Measurements from ENCODE around the gene MRAS.

MRAS gene

DNA sequence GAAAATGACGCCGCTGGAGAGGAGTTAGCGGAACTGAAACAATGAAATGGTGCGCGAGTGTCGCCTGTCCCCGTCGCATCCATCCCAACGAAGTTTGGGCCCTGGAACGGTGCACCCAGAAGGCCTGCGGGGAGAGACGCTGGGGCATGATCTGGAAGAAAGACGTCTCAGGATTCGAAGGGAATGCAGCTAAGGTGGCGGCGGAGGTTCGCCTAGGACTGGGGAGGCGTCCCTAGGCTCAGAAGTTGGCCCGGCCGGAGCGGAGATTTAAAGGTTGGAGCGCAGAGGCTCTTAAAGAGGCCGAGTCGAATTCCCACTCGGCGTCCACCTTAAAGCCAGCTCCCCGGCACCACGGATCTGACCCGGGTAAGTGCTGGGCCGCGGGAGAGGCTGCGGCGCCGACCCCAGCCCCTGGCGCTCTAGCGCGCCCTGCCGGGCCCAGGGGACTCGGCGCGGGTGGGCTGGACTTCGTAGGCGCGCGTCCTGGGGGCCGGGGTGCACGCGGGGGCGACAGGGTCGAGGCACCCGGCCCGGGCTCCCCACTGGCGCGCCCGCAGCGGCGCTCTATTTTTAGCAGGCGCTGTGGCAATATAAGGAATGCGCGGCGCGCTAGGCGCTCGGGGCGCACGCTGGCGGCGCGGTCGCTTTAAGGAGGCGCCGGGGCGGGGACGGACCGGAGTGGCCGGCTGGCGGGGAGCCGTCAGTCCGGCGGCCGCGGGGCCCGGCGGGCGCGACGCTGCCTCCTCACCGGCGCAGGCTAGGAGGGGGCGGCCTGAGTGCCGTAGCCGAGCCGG is at the start of gene MRAS:
Gene MRAS (plus strand): TSS at position 620 of the 794 bp plus-strand sequence. CDS start 24,305 bp downstream, outside the sequence.
- ATAC-seq (ENCODE audit: low read depth) (peak; percentile 76), DNase-seq (ENCODE audit: low spot score) (no peak)
- Histone ChIP-seq H3K36me3 (ENCODE audit: low read depth) (no peaks in the 10 kb centered on the region), H3K4me3 (ENCODE audit: severe bottlenecking) (peak within 1 kb of the TSS; percentile 46), H3K4me1 (ENCODE audit: insufficient read depth, poor library complexity, severe bottlenecking) (no peaks in the 10 kb centered on the region), H3K9me3 (ENCODE audit: severe bottlenecking) (no peaks in the 10 kb centered on the region), H3K27me3 (ENCODE audit: insufficient read depth, poor library complexity, severe bottlenecking) (no peaks in the 10 kb centered on the region), H3K27ac (ENCODE audit: poor library complexity, severe bottlenecking) (no peak within 1 kb of the TSS)
- TF ChIP-seq, protein P1, sequence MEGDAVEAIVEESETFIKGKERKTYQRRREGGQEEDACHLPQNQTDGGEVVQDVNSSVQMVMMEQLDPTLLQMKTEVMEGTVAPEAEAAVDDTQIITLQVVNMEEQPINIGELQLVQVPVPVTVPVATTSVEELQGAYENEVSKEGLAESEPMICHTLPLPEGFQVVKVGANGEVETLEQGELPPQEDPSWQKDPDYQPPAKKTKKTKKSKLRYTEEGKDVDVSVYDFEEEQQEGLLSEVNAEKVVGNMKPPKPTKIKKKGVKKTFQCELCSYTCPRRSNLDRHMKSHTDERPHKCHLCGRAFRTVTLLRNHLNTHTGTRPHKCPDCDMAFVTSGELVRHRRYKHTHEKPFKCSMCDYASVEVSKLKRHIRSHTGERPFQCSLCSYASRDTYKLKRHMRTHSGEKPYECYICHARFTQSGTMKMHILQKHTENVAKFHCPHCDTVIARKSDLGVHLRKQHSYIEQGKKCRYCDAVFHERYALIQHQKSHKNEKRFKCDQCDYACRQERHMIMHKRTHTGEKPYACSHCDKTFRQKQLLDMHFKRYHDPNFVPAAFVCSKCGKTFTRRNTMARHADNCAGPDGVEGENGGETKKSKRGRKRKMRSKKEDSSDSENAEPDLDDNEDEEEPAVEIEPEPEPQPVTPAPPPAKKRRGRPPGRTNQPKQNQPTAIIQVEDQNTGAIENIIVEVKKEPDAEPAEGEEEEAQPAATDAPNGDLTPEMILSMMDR (IDR thresholded peaks at IDR 0.05; ENCODE audit: poor library complexity, severe bottlenecking) = peak; percentile 52

DNA sequence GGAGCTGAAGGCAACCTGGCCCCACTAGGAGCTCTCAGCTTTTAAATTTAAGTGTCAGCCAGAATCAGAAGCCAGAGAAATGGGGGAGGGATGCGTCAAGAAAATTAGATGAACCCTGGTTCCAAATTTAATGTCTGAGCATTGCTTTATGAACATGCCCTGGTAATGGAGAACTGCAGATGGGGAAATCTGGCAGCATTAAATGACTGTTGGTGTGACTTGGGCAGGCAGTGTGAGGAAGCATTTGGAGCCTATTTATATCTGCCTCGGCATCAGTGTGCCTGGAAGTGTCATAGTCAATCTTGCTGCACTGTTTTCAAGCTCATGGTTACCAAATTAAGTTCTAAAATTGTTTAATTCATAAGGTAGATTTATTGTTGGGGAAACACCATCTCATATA is 47.7 kb upstream of the MRAS start:
- TF ChIP-seq, protein P1 (IDR thresholded peaks at IDR 0.05; ENCODE audit: poor library complexity, severe bottlenecking) = no peak

DNA sequence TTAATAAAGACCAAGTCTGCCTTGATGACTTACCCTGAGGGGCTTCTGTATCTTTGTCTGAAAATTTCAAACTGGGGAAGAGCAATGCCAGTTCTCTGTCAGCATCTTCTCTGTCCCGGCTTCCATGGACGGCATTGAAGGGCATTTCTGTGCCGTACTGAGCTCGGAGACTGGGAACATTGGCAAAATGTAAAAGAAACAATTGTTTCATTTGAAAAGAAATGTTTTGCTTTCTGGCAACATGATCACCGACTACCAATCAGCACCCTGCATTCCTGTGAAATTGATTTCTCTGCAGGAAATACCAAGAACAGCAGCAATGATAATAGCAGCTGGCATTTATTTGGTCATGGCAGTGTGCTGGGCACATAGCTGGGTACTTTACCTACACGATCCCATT is 44.9 kb upstream of the MRAS start:
- TF ChIP-seq, protein P1 (IDR thresholded peaks at IDR 0.05; ENCODE audit: poor library complexity, severe bottlenecking) = no peak

More for the DNA sequence above, 47.7 kb upstream of the MRAS start:
- no peaks in the 10 kb centered on the region for H3K4me1 ChIP-seq (ENCODE audit: insufficient read depth, poor library complexity, severe bottlenecking)
- no peak overlapping the region for H3K27ac ChIP-seq (ENCODE audit: poor library complexity, severe bottlenecking)
- H3K27me3 ChIP-seq (ENCODE audit: insufficient read depth, poor library complexity, severe bottlenecking) = no peaks in the 10 kb centered on the region
- no peaks in the 10 kb centered on the region for H3K9me3 ChIP-seq (ENCODE audit: severe bottlenecking)
- DNase-seq (ENCODE audit: low spot score) (no peak), ATAC-seq (ENCODE audit: low read depth) (no peak)
- H3K36me3 ChIP-seq (ENCODE audit: low read depth) = peaks cover 22% of the 10 kb centered on the region
- H3K4me3 ChIP-seq (ENCODE audit: severe bottlenecking) = no peak overlapping the region

DNA sequence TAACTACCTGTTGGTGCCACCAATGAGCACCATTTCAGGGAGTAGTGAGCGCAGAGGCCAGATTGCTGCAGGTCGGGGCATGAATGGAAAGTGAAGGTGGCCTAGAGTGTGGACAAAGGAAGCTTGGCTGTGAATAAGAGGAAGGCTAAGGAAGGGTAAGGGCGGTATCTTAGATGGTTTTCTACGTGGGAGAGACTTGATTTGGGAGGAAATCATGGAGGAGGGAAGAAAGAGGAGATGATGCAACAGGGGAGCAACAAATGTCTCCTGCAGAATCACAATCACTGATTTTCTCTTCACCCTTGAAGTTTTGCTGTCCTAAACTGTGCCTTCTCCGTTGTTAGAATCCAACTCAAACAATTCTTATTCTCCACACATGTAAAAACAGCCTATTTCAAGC is 40.5 kb upstream of the MRAS start:
- TF ChIP-seq, protein P1 (IDR thresholded peaks at IDR 0.05; ENCODE audit: poor library complexity, severe bottlenecking) = no peak
- Histone ChIP-seq H3K9me3 (ENCODE audit: severe bottlenecking) (no peaks in the 10 kb centered on the region), H3K36me3 (ENCODE audit: low read depth) (no peaks in the 10 kb centered on the region), H3K4me3 (ENCODE audit: severe bottlenecking) (no peak overlapping the region), H3K27me3 (ENCODE audit: insufficient read depth, poor library complexity, severe bottlenecking) (no peaks in the 10 kb centered on the region), H3K4me1 (ENCODE audit: insufficient read depth, poor library complexity, severe bottlenecking) (no peaks in the 10 kb centered on the region), H3K27ac (ENCODE audit: poor library complexity, severe bottlenecking) (no peak overlapping the region)
- DNase-seq (ENCODE audit: low spot score) (no peak), ATAC-seq (ENCODE audit: low read depth) (no peak)

More for the DNA sequence above, 44.9 kb upstream of the MRAS start:
- Histone ChIP-seq H3K27ac (ENCODE audit: poor library complexity, severe bottlenecking) (no peak overlapping the region), H3K4me1 (ENCODE audit: insufficient read depth, poor library complexity, severe bottlenecking) (no peaks in the 10 kb centered on the region), H3K9me3 (ENCODE audit: severe bottlenecking) (no peaks in the 10 kb centered on the region), H3K36me3 (ENCODE audit: low read depth) (no peaks in the 10 kb centered on the region), H3K27me3 (ENCODE audit: insufficient read depth, poor library complexity, severe bottlenecking) (no peaks in the 10 kb centered on the region), H3K4me3 (ENCODE audit: severe bottlenecking) (no peak overlapping the region)
- no peak for DNase-seq (ENCODE audit: low spot score)
- ATAC-seq (ENCODE audit: low read depth) = no peak

DNA sequence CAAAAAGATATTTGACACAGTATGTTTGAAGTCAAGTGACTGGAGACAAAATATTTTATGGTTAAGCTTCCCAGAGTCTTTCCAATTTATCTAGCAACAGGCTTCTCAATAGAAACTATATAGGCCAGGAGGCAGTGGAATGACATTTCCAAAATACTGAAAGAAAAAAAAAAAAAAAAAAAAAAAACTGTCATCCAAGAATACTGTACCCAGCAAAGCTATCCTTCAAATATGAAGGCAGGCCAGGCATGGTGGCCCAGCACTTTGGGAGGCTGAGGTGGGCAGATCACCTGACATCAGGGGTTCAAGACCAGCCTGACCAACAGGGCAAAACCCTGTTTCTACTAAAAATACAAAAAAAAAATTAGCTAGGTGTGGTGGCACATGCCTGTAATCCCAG is 39.6 kb upstream of the MRAS start:
- ATAC-seq (ENCODE audit: low read depth) (no peak), DNase-seq (ENCODE audit: low spot score) (no peak)
- Histone ChIP-seq H3K9me3 (ENCODE audit: severe bottlenecking) (no peaks in the 10 kb centered on the region), H3K27ac (ENCODE audit: poor library complexity, severe bottlenecking) (no peak overlapping the region), H3K4me3 (ENCODE audit: severe bottlenecking) (no peak overlapping the region), H3K27me3 (ENCODE audit: insufficient read depth, poor library complexity, severe bottlenecking) (no peaks in the 10 kb centered on the region), H3K36me3 (ENCODE audit: low read depth) (no peaks in the 10 kb centered on the region), H3K4me1 (ENCODE audit: insufficient read depth, poor library complexity, severe bottlenecking) (no peaks in the 10 kb centered on the region)
- TF ChIP-seq, protein P1 (IDR thresholded peaks at IDR 0.05; ENCODE audit: poor library complexity, severe bottlenecking) = no peak
